HepG2 (cell line): ENCODE results near the gene PAEP.

Experiments
- EP300 ChIP-seq, 3 experiments: sonication (generic) in 1 of 3; formaldehyde crosslinking in 1 of 3; IDR thresholded peaks; 2 replicates each; pipeline versions ENCODE4 v1.5.1 to v1.6.1; 2011 to 2020; ENCODE audit warnings: low read depth in 2 of 3, low read length in 2 of 3, borderline replicate concordance in 1 of 3, improper control_type of control experiment in 1 of 3, mild to moderate bottlenecking in 1 of 3, missing genetic modification reagents in 1 of 3, moderate library complexity in 1 of 3
- EZH2 ChIP-seq: conservative IDR thresholded peaks from 2 replicates; pipeline ENCODE4 v1.6.1; 2012; ENCODE audit warnings: mild to moderate bottlenecking, low read depth, low read length, moderate library complexity
- FOXO1 ChIP-seq: sonication (generic); formaldehyde crosslinking; IDR thresholded peaks from 2 replicates; pipeline ENCODE4 v1.4.0; 2020; ENCODE audit warnings: missing genetic modification reagents
- JUNB ChIP-seq: sonication (generic); formaldehyde crosslinking; IDR thresholded peaks from 2 replicates; pipeline ENCODE4 v1.8.0; 2022; ENCODE audit warnings: missing genetic modification reagents, mild to moderate bottlenecking, borderline replicate concordance
- TEAD2 ChIP-seq: sonication (generic); formaldehyde crosslinking; IDR thresholded peaks from 2 replicates; pipeline ENCODE4 v1.9.0; 2021; ENCODE audit warnings: missing genetic modification reagents
- ZC3H4 ChIP-seq: sonication (generic); formaldehyde crosslinking; IDR thresholded peaks from 2 replicates; pipeline ENCODE4 v1.4.0; 2020; ENCODE audit warnings: missing genetic modification reagents, borderline replicate concordance
- ZMAT3 ChIP-seq: sonication (generic); formaldehyde crosslinking; conservative IDR thresholded peaks from 2 replicates; pipeline ENCODE4 v1.7.0; 2021; ENCODE audit warnings: missing genetic modification reagents
- ZNF282 ChIP-seq: fragments of 450-650 bp; IDR thresholded peaks from 2 replicates; pipeline ENCODE4 v1.6.1; 2018; ENCODE audit not compliant: partially characterized antibody
- TF ChIP-seq, protein P1 (sequence below): sonication (generic); formaldehyde crosslinking; IDR thresholded peaks from 2 replicates; pipeline ENCODE4 v1.8.0; 2022; ENCODE audit warnings: mild to moderate bottlenecking, missing genetic modification reagents; ENCODE audit not compliant: insufficient replicate concordance
- TF ChIP-seq, protein P2 (sequence below): sonication (generic); formaldehyde crosslinking; IDR thresholded peaks from 2 replicates; pipeline ENCODE4 v1.5.0; 2020; ENCODE audit warnings: mild to moderate bottlenecking, missing genetic modification reagents, moderate library complexity
- TF ChIP-seq, protein P3 (sequence below): sonication (generic); formaldehyde crosslinking; IDR thresholded peaks from 2 replicates; pipeline ENCODE4 v1.4.0; 2020; ENCODE audit warnings: missing genetic modification reagents
- TF ChIP-seq, protein P4 (sequence below): sonication (generic); formaldehyde crosslinking; IDR thresholded peaks from 2 replicates; pipeline ENCODE4 v1.4.0; 2020; ENCODE audit warnings: missing genetic modification reagents
- TF ChIP-seq, protein P5 (sequence below): sonication (generic); formaldehyde crosslinking; IDR thresholded peaks from 2 replicates; pipeline ENCODE4 v1.8.1; 2023; ENCODE audit warnings: mild to moderate bottlenecking, missing genetic modification reagents

DNA sequence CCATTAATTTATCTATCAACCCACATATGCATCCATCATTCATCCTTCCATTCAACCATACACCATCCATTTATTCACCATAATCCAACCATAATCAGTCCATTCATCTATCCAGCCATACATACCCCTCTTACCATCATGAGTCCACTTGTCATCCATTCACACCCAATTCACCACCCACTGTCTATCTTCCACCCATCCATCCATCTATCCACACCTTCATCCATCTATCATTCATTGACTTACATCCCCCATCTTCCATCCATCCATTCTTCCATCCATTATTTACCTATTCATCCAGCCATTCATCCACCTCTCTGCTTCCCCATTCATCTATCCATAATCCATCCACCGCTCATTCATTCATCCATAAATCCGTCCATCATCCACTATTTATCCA lies 17.8 kb downstream of the PAEP start:
- TF ChIP-seq ZMAT3 (CRISPR knock-in tag) (no peak), FOXO1 (CRISPR knock-in tag) (no peak), ZNF282 (no peak), TEAD2 (CRISPR knock-in tag) (no peak), ZC3H4 (no peak), EP300 (IDR thresholded peaks at IDR 0.05; ENCODE audit: low read depth in 2 of 2, low read length in 2 of 2) (no peak), EP300 (CRISPR knock-in tag; IDR thresholded peaks at IDR 0.05; ENCODE audit: borderline replicate concordance) (no peak), EZH2 (no peak), JUNB (no peak)
- TF ChIP-seq, protein P1, sequence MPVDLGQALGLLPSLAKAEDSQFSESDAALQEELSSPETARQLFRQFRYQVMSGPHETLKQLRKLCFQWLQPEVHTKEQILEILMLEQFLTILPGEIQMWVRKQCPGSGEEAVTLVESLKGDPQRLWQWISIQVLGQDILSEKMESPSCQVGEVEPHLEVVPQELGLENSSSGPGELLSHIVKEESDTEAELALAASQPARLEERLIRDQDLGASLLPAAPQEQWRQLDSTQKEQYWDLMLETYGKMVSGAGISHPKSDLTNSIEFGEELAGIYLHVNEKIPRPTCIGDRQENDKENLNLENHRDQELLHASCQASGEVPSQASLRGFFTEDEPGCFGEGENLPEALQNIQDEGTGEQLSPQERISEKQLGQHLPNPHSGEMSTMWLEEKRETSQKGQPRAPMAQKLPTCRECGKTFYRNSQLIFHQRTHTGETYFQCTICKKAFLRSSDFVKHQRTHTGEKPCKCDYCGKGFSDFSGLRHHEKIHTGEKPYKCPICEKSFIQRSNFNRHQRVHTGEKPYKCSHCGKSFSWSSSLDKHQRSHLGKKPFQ (CRISPR knock-in tag): no peak
- TF ChIP-seq, protein P2, sequence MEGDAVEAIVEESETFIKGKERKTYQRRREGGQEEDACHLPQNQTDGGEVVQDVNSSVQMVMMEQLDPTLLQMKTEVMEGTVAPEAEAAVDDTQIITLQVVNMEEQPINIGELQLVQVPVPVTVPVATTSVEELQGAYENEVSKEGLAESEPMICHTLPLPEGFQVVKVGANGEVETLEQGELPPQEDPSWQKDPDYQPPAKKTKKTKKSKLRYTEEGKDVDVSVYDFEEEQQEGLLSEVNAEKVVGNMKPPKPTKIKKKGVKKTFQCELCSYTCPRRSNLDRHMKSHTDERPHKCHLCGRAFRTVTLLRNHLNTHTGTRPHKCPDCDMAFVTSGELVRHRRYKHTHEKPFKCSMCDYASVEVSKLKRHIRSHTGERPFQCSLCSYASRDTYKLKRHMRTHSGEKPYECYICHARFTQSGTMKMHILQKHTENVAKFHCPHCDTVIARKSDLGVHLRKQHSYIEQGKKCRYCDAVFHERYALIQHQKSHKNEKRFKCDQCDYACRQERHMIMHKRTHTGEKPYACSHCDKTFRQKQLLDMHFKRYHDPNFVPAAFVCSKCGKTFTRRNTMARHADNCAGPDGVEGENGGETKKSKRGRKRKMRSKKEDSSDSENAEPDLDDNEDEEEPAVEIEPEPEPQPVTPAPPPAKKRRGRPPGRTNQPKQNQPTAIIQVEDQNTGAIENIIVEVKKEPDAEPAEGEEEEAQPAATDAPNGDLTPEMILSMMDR: no peak
- TF ChIP-seq, protein P3, sequence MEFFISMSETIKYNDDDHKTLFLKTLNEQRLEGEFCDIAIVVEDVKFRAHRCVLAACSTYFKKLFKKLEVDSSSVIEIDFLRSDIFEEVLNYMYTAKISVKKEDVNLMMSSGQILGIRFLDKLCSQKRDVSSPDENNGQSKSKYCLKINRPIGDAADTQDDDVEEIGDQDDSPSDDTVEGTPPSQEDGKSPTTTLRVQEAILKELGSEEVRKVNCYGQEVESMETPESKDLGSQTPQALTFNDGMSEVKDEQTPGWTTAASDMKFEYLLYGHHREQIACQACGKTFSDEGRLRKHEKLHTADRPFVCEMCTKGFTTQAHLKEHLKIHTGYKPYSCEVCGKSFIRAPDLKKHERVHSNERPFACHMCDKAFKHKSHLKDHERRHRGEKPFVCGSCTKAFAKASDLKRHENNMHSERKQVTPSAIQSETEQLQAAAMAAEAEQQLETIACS: no peak
- TF ChIP-seq, protein P4, sequence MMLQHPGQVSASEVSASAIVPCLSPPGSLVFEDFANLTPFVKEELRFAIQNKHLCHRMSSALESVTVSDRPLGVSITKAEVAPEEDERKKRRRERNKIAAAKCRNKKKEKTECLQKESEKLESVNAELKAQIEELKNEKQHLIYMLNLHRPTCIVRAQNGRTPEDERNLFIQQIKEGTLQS: no peak
- TF ChIP-seq, protein P5, sequence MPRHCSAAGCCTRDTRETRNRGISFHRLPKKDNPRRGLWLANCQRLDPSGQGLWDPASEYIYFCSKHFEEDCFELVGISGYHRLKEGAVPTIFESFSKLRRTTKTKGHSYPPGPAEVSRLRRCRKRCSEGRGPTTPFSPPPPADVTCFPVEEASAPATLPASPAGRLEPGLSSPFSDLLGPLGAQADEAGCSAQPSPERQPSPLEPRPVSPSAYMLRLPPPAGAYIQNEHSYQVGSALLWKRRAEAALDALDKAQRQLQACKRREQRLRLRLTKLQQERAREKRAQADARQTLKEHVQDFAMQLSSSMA (CRISPR knock-in tag): no peak
